HEK293T (cell line): ENCODE results near the gene MMP23B.
"Not testable (repeated sequence)": the region's sequence is repeated elsewhere in the genome, so short reads cannot be mapped to it uniquely, and the experiment has no call there.

Experiments used
- BHLHE40 ChIP-seq: fragments of 450-650 bp; IDR thresholded peaks from 2 replicates; pipeline ENCODE4 v1.6.1; 2016; ENCODE audit warnings: mild to moderate bottlenecking, moderate library complexity, borderline replicate concordance
- ELF4 ChIP-seq: fragments of 450-650 bp; IDR thresholded peaks from 2 replicates; pipeline ENCODE4 v1.6.1; 2017; ENCODE audit warnings: antibody characterized with exemption
- FOXA1 ChIP-seq: fragments of 450-650 bp; IDR thresholded peaks from 2 replicates; pipeline ENCODE4 v1.6.1; 2016; ENCODE audit warnings: mild to moderate bottlenecking
- FOXM1 ChIP-seq: fragments of 450-650 bp; IDR thresholded peaks from 2 replicates; pipeline ENCODE4 v1.6.1; 2017; ENCODE audit warnings: mild to moderate bottlenecking, borderline replicate concordance
- PKNOX1 ChIP-seq: fragments of 450-650 bp; IDR thresholded peaks from 2 replicates; pipeline ENCODE4 v1.6.1; 2016
- SP1 ChIP-seq: fragments of 450-650 bp; IDR thresholded peaks from 2 replicates; pipeline ENCODE4 v1.6.1; 2017
- TARDBP ChIP-seq: fragments of 450-650 bp; IDR thresholded peaks from 2 replicates; pipeline ENCODE4 v1.6.1; 2016
- ZNF384 ChIP-seq: fragments of 450-650 bp; IDR thresholded peaks from 2 replicates; pipeline ENCODE4 v1.6.1; 2016

- TF ChIP-seq ELF4, ZNF384, BHLHE40, SP1, FOXM1, FOXA1, PKNOX1, TARDBP: not testable (repeated sequence)
Measured at GRCh38 chr1:1676087-1676486, 44.1 kb downstream of the MMP23B start.
